ENCODE results near the gene CHST8.
"Not testable (repeated sequence)": the region's sequence is repeated elsewhere in the genome, so short reads cannot be mapped to it uniquely, and the experiment has no call there.

CHST8 gene

GRCh38 chr19:33641956-33642498 is 20.3 kb downstream of the CHST8 start:
- H3K4me3 ChIP-seq (ENCODE audit: low read depth, low read length), result no peak overlapping the region

GRCh38 chr19:33644284-33644836 is 22.6 kb downstream of the CHST8 start:
- no peak overlapping the region for H3K4me3 ChIP-seq (ENCODE audit: low read depth, low read length)

- H3K4me3 ChIP-seq (ENCODE audit: low read depth, low read length), result no peak overlapping the region
These were observed 24.6 kb downstream of the CHST8 start for GRCh38 chr19:33646306-33646705.

DNA sequence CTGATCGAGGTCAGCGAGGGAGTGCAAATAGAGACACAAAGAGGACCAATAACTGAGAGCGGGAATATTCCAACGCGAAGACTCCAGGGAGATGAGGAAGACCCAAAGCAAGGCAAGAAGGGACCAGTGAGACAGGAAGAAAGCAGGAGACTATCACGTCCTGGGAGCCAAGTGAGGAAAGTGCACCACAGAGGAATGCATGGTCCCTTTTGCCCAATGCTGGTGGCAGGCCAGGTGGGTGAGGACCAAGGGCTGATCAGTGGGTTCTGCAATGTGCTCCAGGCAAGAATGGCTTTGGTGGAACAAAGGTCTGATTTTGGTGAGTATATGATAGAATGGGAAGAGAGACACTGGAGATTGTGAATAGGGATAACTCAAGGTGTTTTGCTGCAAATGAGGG is 25.4 kb downstream of the CHST8 start:
- H3K4me3 ChIP-seq (ENCODE audit: low read depth, low read length), result no peak overlapping the region

DNA sequence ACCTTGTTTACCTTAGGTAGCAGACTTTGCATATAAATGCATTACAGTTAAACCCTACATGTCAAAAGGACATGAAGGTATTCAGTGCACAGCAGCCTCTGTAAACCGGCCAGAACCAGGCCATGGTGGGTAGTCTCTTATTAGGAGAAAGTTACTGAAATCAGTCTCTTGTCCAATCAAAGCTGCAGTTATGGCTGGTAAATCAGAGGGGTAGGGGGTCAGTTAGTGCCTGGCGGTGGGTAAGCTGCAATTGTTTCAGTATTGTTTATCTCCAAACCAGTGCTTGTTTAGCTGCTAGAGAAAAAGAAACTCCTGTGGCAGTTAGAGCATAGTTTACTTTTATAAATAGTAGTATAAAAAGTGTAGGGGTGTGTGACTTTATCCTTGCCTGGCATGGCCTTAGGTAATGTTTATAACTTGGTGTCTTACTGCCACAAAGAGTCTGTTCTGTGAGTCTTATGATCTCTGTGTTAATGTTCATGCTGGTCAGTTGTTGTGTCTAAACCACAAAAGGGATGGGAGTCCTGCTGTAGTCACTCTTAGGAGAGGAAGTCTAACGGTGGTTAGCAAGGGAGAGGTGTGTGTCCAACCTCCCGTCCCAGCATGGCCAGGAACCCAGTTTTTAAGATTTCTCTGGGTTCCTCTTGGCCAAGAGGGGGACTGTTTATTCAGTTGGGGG is 28.0 kb downstream of the CHST8 start:
- no peak overlapping the region for H3K4me3 ChIP-seq (ENCODE audit: low read depth, low read length)

DNA sequence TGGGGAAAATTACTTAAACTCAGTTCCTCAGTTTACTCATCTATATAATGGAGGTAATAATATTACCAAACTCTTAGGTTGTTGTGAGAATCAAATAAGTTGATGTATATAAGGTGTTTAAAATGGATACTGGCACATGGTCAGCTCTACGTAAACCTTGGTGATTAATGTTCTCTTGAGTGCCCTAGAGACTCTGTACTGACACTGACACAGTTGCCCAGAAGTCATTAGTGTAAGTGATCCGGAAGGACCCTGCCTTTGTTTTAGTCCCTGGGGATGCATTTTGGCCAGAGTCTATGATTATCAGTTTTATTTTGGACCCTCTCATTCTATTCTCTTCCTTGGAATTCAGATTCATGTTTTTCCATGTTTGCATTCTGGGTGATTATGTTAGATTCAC is 31.9 kb downstream of the CHST8 start:
- H3K4me3 ChIP-seq (ENCODE audit: low read depth, low read length), result no peak overlapping the region

DNA sequence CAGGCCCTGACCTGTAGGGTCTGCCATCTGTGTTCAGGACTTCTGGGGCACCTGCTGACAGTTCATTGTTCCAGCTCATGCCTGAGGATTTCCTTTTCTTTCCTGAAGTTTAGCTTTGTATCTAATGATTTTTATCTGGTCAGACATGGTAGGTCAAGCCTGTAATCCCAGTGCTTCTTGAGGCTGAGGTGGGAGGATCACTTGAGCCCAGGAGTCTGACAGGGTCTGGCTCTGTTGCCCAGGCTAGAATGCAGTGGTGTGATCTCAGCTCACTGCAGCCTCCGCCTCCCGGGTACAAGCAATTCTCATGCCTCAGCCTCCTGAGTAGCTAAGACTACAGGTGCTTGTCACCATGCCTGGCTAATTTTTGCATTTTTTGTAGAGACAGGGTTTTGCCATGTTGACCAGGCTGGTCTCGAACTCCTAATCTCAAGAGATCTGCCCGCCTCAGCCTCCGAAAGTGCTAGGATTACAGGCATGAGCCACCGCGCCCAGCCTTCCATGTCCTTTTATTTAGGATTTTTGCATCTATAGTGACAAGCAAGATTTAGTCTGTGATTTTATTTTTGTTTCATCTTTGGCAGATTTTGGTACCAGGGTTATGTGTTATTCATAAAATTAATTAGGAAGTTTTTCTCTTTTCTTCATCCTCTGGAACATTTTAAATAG is 33.2 kb downstream of the CHST8 start:
- no peak overlapping the region for H3K4me3 ChIP-seq (ENCODE audit: low read depth, low read length)

- H3K4me3 ChIP-seq (ENCODE audit: low read depth, low read length), result no peak overlapping the region
These were observed 38.1 kb downstream of the CHST8 start for GRCh38 chr19:33659835-33660234.

- no peak overlapping the region for H3K4me3 ChIP-seq (ENCODE audit: low read depth, low read length)
These were observed 38.8 kb downstream of the CHST8 start for GRCh38 chr19:33660410-33661124.

DNA sequence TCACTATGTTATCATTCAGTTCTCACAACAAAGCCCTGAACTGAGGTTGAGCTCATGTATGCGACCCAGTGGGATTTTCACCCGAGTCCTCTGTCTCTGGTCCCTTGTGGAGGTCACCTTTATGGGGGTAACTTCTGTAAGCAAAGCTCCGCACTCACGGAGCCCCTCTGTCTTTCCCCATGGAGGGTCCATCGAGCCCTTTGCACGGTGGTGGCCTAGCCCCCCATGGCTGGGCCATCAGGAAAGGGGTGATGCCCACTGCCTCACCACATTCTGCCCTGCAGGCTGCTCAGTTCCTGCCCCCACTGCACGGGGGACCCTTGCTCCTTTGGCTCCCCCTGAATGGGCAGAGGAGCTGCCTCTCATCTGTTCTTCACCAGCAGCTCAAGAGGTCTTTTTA is 39.6 kb downstream of the CHST8 start:
- H3K4me3 ChIP-seq (ENCODE audit: low read depth, low read length), result no peak overlapping the region

GRCh38 chr19:33662391-33663092 is 40.8 kb downstream of the CHST8 start:
- H3K4me3 ChIP-seq (ENCODE audit: low read depth, low read length), result no peak overlapping the region

DNA sequence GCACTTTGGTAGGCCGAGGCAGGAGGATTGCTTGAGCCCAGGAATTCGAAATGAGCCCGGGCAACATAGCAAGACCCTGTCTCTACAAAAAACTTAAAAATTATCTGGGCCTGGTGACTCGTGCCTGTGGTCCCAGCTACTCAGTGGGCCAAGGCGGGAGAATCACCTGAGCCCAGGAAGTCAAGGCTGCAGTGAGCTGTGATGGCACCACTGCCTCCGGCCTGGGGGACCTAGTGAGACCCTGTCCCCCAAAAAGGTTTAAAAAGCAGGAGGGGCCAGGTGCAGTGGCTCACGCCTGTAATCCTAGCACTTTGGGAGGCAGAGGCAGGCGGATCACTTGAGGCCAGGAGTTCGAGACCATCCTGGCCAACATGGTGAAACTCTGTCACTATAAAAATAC is 41.6 kb downstream of the CHST8 start:
- H3K4me3 ChIP-seq (ENCODE audit: low read depth, low read length), result not testable (repeated sequence)

DNA sequence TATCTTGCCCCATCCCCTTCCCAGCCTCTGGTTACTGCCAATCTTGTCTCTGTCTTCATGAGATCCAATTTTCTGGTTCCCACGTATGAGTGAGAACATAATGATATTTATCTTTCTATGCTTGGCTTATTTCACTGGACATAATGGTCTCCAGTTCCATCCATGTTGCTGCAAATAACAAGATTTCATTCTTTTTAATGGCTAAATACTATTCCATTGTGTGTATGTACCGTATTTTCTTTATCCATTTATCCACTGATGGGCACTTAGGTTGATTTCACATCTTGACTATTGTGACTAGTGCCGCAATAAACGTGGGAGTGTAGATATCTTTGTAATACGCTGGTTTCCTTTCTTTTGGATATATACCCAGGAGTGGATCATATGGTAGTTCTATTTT is 43.0 kb downstream of the CHST8 start:
- H3K4me3 ChIP-seq (ENCODE audit: low read depth, low read length), result no peak overlapping the region

GRCh38 chr19:33665776-33666595 is 44.2 kb downstream of the CHST8 start:
- H3K4me3 ChIP-seq (ENCODE audit: low read depth, low read length), result no peak overlapping the region

- no peak overlapping the region for H3K4me3 ChIP-seq (ENCODE audit: low read depth, low read length)
These were observed 45.4 kb downstream of the CHST8 start for GRCh38 chr19:33667141-33667650.

GRCh38 chr19:33667881-33668280 is 46.1 kb downstream of the CHST8 start:
- no peak overlapping the region for H3K4me3 ChIP-seq (ENCODE audit: low read depth, low read length)

- no peak overlapping the region for H3K4me3 ChIP-seq (ENCODE audit: low read depth, low read length)
These were observed 47.2 kb downstream of the CHST8 start for GRCh38 chr19:33668968-33669367.

DNA sequence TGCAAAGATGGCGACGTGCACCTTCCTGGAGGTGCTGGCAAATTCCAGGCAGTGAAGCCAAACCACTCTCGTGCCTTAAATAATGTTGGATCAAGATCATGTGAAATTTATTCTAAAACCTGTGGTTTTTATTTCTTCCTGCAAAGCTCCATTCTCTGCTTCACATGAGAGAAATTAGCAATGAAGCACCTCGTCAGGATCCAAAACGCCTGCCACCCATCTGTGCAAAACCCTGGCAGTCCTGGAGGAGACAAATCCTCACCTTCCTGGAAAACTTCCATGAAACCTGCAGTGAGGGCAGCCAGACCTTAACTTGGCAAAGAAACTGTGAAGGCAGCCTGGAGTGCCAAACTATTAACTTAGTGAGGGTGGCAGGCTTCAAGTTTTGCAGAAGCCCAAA is 47.6 kb downstream of the CHST8 start:
- no peak overlapping the region for H3K4me3 ChIP-seq (ENCODE audit: low read depth, low read length)

GRCh38 chr19:33670398-33670797 is 48.6 kb downstream of the CHST8 start:
- no peak overlapping the region for H3K4me3 ChIP-seq (ENCODE audit: low read depth, low read length)

DNA sequence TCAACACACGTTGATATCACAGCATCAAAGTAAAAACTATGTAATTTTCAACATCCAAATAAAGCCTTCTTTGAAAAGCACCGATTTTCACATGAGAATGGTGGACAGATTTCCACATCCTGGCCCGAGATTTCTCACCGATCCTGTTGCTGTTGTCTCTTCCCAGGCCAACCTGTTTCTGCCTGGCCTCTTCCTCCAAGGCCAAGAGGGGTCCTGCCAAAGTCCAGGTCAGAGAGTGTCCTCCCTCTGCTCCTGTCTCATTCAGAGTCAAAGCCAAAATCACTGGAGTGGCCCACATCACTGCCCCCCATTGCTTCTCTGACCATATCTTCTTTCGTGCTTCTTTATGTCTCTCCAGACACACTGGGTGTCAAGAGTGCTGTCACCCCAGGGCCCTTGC is 49.5 kb downstream of the CHST8 start:
- H3K4me3 ChIP-seq (ENCODE audit: low read depth, low read length), result no peak overlapping the region

Data from iPS-11a (cell line).